ENCODE results near the gene INTU. TPM values are rescaled to one million over a fixed set of nuclear protein-coding genes. Genes with fewer than 3 reads are reported as not detected.

Gene INTU
- total and polyA plus RNA-seq, 9 of the 15 experiments (the other 6 are each of a cell fraction or from before 2014, with no cell fraction given), result 1.5 to 8.9 (median 3.9) TPM

DNA sequence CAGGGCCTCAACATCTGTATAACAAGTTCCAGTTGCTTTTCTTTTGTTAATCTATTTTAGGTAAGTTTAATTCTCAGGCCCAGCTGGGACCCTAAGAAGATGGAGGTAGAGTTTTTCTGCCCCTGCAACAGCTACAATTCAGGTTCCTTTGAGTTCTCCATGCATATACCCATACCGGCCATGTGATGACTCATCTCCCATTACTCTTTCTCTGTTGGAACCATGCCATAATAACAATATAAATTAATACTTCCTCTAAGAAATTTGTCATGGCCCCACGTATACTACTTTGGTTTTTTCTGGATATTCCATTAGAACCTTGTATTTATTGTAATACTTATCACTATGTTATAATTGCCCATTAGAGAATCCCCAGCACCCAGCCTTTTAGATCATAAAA is 1.3 kb upstream of the INTU start (continued):
- TF ChIP-seq NFIX (CRISPR knock-in tag; IDR thresholded peaks at IDR 0.05; ENCODE audit: low read depth), result no peak
- peak; percentile 71 for TF ChIP-seq FOSL1 (tag; conservative IDR thresholded peaks at IDR 0.05)
- TF ChIP-seq, protein P1, sequence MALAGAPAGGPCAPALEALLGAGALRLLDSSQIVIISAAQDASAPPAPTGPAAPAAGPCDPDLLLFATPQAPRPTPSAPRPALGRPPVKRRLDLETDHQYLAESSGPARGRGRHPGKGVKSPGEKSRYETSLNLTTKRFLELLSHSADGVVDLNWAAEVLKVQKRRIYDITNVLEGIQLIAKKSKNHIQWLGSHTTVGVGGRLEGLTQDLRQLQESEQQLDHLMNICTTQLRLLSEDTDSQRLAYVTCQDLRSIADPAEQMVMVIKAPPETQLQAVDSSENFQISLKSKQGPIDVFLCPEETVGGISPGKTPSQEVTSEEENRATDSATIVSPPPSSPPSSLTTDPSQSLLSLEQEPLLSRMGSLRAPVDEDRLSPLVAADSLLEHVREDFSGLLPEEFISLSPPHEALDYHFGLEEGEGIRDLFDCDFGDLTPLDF (CRISPR knock-in tag; IDR thresholded peaks at IDR 0.05), result no peak
- TF ChIP-seq NFXL1 (CRISPR knock-in tag; IDR thresholded peaks at IDR 0.05), result no peak
- TF ChIP-seq JUND (IDR thresholded peaks at IDR 0.05; ENCODE audit: borderline replicate concordance, low read depth, low read length), result peak; percentile 85
- TF ChIP-seq JUND (tag; IDR thresholded peaks at IDR 0.05; ENCODE audit: borderline replicate concordance, low read depth, low read length), result peak; percentile 86; the same call in 2 of the 3 replicates
- no peak for TF ChIP-seq ZNF263 (CRISPR knock-in tag; IDR thresholded peaks at IDR 0.05; ENCODE audit: borderline replicate concordance)
- no peak for TF ChIP-seq CEBPZ (IDR thresholded peaks at IDR 0.05; ENCODE audit: borderline replicate concordance, low read depth, low read length)
- 0 out of 2 replicates have a peak, but pooled peaks have one; percentile 38 for TF ChIP-seq JUN (IDR thresholded peaks at IDR 0.05; ENCODE audit: borderline replicate concordance, low read depth, low read length)
- TF ChIP-seq JUN (CRISPR knock-in tag; IDR thresholded peaks at IDR 0.05; ENCODE audit: borderline replicate concordance), result no peak
- TF ChIP-seq FUS (optimal IDR thresholded peaks at IDR 0.05; ENCODE audit: low read depth, low read length), result no peak
- TF ChIP-seq MTA3 (IDR thresholded peaks at IDR 0.05; ENCODE audit: borderline replicate concordance), result no peak
- no peak for TF ChIP-seq U2AF1 (optimal IDR thresholded peaks at IDR 0.05; ENCODE audit: low read depth, low read length)
